SK-N-SH (cell line): ENCODE data around the gene CDCA8. TPM values are rescaled to one million over a fixed set of nuclear protein-coding genes. Genes with fewer than 3 reads are reported as not detected.
"Not testable (repeated sequence)": the region's sequence is repeated elsewhere in the genome, so short reads cannot be mapped to it uniquely, and the experiment has no call there.

ENCODE experiments used
- CTCF ChIA-PET: fragments of 300-600, 350-600 bp; formaldehyde crosslinking; extraction: SDS; loops from one replicate; lab custom pipeline; 2021; lab: Yijun Ruan, JAX
- POLR2A ChIA-PET: fragments of 350-600 bp; sonication (Branson Sonifier 250); formaldehyde crosslinking; extraction: SDS; loops from one replicate; lab custom pipeline; 2020; ENCODE audit warnings: antibody characterized with exemption, inconsistent platforms; lab: Yijun Ruan, JAX
- DNase-seq: peaks from one replicate; pipeline ENCODE4 v3.0.0; 2012
- H2AFZ ChIP-seq: fragments of 200-600 bp; sonication (generic); 2 replicates; pipeline ENCODE4 v1.8.1; 2016; ENCODE audit warnings: antibody characterized with exemption, mild to moderate bottlenecking, low read depth
- H3F3A ChIP-seq: fragments of 200-600 bp; sonication (generic); replicated peaks from 2 replicates; pipeline ENCODE3; 2016; ENCODE audit warnings: antibody characterized with exemption, mild to moderate bottlenecking; ENCODE audit not compliant: insufficient read depth
- H3K27ac ChIP-seq, 2 experiments: fragments of 200-500 bp in 1 of 2; fragments of 200-600 bp in 1 of 2; sonication (Bioruptor generic) in 1 of 2; sonication (generic), shearing (Covaris generic) in 1 of 2; 2 replicates each; pipeline versions ENCODE4 v1.5.1 to v1.6.1; 2014 to 2016; ENCODE audit warnings: low read depth in 2 of 2, inconsistent platforms in 1 of 2, low read length in 1 of 2, mild to moderate bottlenecking in 1 of 2, mixed read lengths in 1 of 2
- H3K27me3 ChIP-seq: fragments of 200-600 bp; sonication (generic), shearing (Covaris generic); 2 replicates; pipeline ENCODE4 v1.6.1; 2016; ENCODE audit warnings: mixed run types; ENCODE audit not compliant: insufficient read depth
- H3K36me3 ChIP-seq, 2 experiments: fragments of 200-500 bp in 1 of 2; fragments of 200-600 bp in 1 of 2; sonication (Bioruptor generic) in 1 of 2; sonication (generic) in 1 of 2; replicated peaks in 1 of 2; 2 replicates each; pipeline versions ENCODE3 to v1.5.1; 2014 to 2016; ENCODE audit warnings: low read length in 1 of 2, mild to moderate bottlenecking in 1 of 2; ENCODE audit not compliant: insufficient read depth in 2 of 2, control insufficient read depth in 1 of 2
- H3K4me1 ChIP-seq, 2 experiments: fragments of 200-500 bp in 1 of 2; fragments of 200-600 bp in 1 of 2; sonication (Bioruptor generic) in 1 of 2; sonication (generic), shearing (Covaris generic) in 1 of 2; 2 replicates each; pipeline versions ENCODE4 v1.5.1 to v1.6.1; 2014 to 2016; ENCODE audit warnings: low read depth in 1 of 2, low read length in 1 of 2, mixed run types in 1 of 2; ENCODE audit not compliant: insufficient read depth in 2 of 2, control insufficient read depth in 1 of 2
- H3K4me2 ChIP-seq: fragments of 200-600 bp; sonication (generic), shearing (Covaris generic); 2 replicates; pipeline ENCODE4 v1.6.1; 2017; ENCODE audit warnings: mixed run types
- H3K4me3 ChIP-seq, 2 experiments: fragments of 200-500 bp in 1 of 2; fragments of 200-600 bp in 1 of 2; sonication (Bioruptor generic) in 1 of 2; sonication (generic), shearing (Covaris generic) in 1 of 2; 2 replicates each; pipeline versions ENCODE4 v1.5.1 to v1.8.1; 2014 to 2016; ENCODE audit warnings: low read depth in 2 of 2, inconsistent platforms in 1 of 2, low read length in 1 of 2, mild to moderate bottlenecking in 1 of 2, mixed read lengths in 1 of 2, moderate library complexity in 1 of 2
- H3K79me2 ChIP-seq: fragments of 200-600 bp; sonication (generic); 2 replicates; pipeline ENCODE4 v1.8.1; 2017; ENCODE audit warnings: mild to moderate bottlenecking; ENCODE audit not compliant: insufficient read depth
- H3K9ac ChIP-seq: fragments of 200-600 bp; sonication (generic); 2 replicates; pipeline ENCODE4 v1.6.1; 2017; ENCODE audit warnings: mixed run types
- H3K9me2 ChIP-seq: fragments of 200-600 bp; sonication (generic); 2 replicates; pipeline ENCODE4 v1.6.1; 2017; ENCODE audit warnings: mixed run types
- H3K9me3 ChIP-seq: fragments of 200-600 bp; sonication (generic); 2 replicates; pipeline ENCODE4 v1.6.1; 2017; ENCODE audit warnings: mixed run types, mild to moderate bottlenecking, moderate library complexity
- H4K20me1 ChIP-seq: fragments of 200-600 bp; sonication (generic); 2 replicates; pipeline ENCODE4 v1.6.1; 2017; ENCODE audit warnings: mild to moderate bottlenecking, mixed run types; ENCODE audit not compliant: insufficient read depth
- CHD2 ChIP-seq: fragments of 150-350 bp; IDR thresholded peaks from 2 replicates; pipeline ENCODE4 v1.6.1; 2018; ENCODE audit warnings: low read length; ENCODE audit not compliant: partially characterized antibody
- EP300 ChIP-seq, 2 experiments: IDR thresholded peaks; 2 replicates each; pipeline versions ENCODE4 v1.4.0 to v1.6.1; 2012; ENCODE audit warnings: borderline replicate concordance in 1 of 2, low read depth in 1 of 2, low read length in 1 of 2
- EZH2phosphoT487 ChIP-seq: fragments of 200-600 bp; sonication (generic); IDR thresholded peaks from 2 replicates; pipeline ENCODE4 v1.6.1; 2017; ENCODE audit warnings: low read depth, mixed run types, mild to moderate bottlenecking, antibody characterized with exemption, moderate library complexity, borderline replicate concordance
- FOSL2 ChIP-seq: IDR thresholded peaks from 2 replicates; pipeline ENCODE4 v1.4.0; 2012; ENCODE audit warnings: low read depth, mild to moderate bottlenecking, moderate library complexity, borderline replicate concordance
- FOXJ3 ChIP-seq: sonication (generic); formaldehyde crosslinking; IDR thresholded peaks from 2 replicates; pipeline ENCODE4 v1.5.1; 2020; ENCODE audit warnings: mild to moderate bottlenecking, missing genetic modification reagents
- FOXM1 ChIP-seq: IDR thresholded peaks from 2 replicates; pipeline ENCODE4 v1.4.0; 2012; ENCODE audit warnings: low read depth, mild to moderate bottlenecking
- GABPA ChIP-seq: IDR thresholded peaks from 2 replicates; pipeline ENCODE4 v1.4.0; 2012; ENCODE audit warnings: low read depth, mild to moderate bottlenecking
- MEF2A ChIP-seq: IDR thresholded peaks from 2 replicates; pipeline ENCODE4 v1.4.0; 2012; ENCODE audit warnings: low read depth, borderline replicate concordance
- MXI1 ChIP-seq: IDR thresholded peaks from 2 replicates; pipeline ENCODE4 v1.6.1; 2012; ENCODE audit warnings: mild to moderate bottlenecking, low read depth, low read length, improper control_type of control experiment
- NFIC ChIP-seq: IDR thresholded peaks from 2 replicates; pipeline ENCODE4 v1.4.0; 2012; ENCODE audit warnings: borderline replicate concordance
- NRF1 ChIP-seq: IDR thresholded peaks from 2 replicates; pipeline ENCODE4 v1.6.1; 2012; ENCODE audit warnings: low read depth, mild to moderate bottlenecking, low read length
- PBX3 ChIP-seq: IDR thresholded peaks from 2 replicates; pipeline ENCODE4; 2012
- POLR2AphosphoS5 ChIP-seq: IDR thresholded peaks from 2 replicates; pipeline ENCODE4 v1.6.1; 2012; ENCODE audit warnings: low read depth, low read length
- RCOR1 ChIP-seq: fragments of 150-350 bp; IDR thresholded peaks from 2 replicates; pipeline ENCODE4 v1.6.1; 2017; ENCODE audit warnings: antibody characterized with exemption, low read length
- RXRA ChIP-seq: IDR thresholded peaks from 2 replicates; pipeline ENCODE4 v1.4.0; 2012; ENCODE audit warnings: low read depth, mild to moderate bottlenecking, borderline replicate concordance
- TAF1 ChIP-seq: IDR thresholded peaks from 2 replicates; pipeline ENCODE4 v1.6.1; 2012; ENCODE audit warnings: low read depth, mild to moderate bottlenecking, low read length, moderate library complexity, borderline replicate concordance
- WGBS: methylation state at CpG from one replicate; pipeline ENCODE4 v1.1.6; 2017; ENCODE audit warnings: low lambda C conversion rate; 5-methylcytosine and 5-hydroxymethylcytosine counted together
- polyA plus RNA-seq, 3 experiments: library from polyadenylated mRNA; depleted of rRNA; stranded (reverse); fragments of >200 nt; gene quantifications; 2 replicates each; pipeline ENCODE4 v1.2.3, GENCODE V29; 2012
- TF ChIP-seq, protein P1 (sequence below): fragments of 200-600 bp; sonication (generic); IDR thresholded peaks from 2 replicates; pipeline ENCODE4 v1.6.1; 2017; ENCODE audit warnings: antibody characterized with exemption, mild to moderate bottlenecking, moderate library complexity
- TF ChIP-seq, protein P2 (sequence below): IDR thresholded peaks from 2 replicates; pipeline ENCODE4 v1.6.1; 2012; ENCODE audit warnings: mild to moderate bottlenecking, low read depth, low read length, moderate library complexity

CDCA8 gene
- polyA plus RNA-seq, 1 of the 3 experiments (the other 2 are of a cell fraction) = 22.9 TPM

- H3K36me3 ChIP-seq, DNase-seq, H3K9me2 ChIP-seq, H3K4me1 ChIP-seq, CTCF ChIA-PET, H3K79me2 ChIP-seq, H4K20me1 ChIP-seq, H3K4me3 ChIP-seq, H3K9ac ChIP-seq, H2AFZ ChIP-seq, H3K27me3 ChIP-seq, H3F3A ChIP-seq, H3K9me3 ChIP-seq, H3K4me2 ChIP-seq, POLR2A ChIA-PET, H3K27ac ChIP-seq: not testable (repeated sequence)
- WGBS = 53% methylated on average over 7 of the region's 7 CpGs
Observed at GRCh38 chr1:37737975-37738374, 45.7 kb downstream of the CDCA8 start.

DNA sequence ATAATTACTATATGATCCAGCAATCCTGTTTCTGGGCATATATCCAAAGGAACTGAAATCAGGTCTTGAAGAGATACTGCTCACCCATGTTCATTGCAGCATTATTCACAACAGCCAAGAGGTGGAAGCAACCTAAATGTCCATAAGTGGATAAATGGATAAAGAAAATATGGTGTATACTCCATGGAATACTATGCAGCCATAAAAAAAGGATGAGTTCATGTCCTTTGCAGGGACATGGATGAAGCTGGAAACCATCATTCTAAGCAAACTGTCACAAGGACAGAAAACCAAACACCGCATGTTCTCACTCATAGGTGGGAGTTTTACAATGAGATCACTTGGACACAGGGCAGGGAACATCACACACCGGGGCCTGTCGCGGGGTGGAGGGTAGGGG, 46.3 kb downstream of the CDCA8 start:
- H3F3A ChIP-seq, H3K9me2 ChIP-seq, H3K4me1 ChIP-seq, H3K9me3 ChIP-seq, H3K4me2 ChIP-seq, H4K20me1 ChIP-seq, CTCF ChIA-PET, H3K4me3 ChIP-seq, POLR2A ChIA-PET, H2AFZ ChIP-seq, H3K9ac ChIP-seq, DNase-seq, H3K27ac ChIP-seq, H3K27me3 ChIP-seq, H3K79me2 ChIP-seq, H3K36me3 ChIP-seq: not testable (repeated sequence)
- WGBS = 69% methylated on average over 4 of the region's 4 CpGs

DNA sequence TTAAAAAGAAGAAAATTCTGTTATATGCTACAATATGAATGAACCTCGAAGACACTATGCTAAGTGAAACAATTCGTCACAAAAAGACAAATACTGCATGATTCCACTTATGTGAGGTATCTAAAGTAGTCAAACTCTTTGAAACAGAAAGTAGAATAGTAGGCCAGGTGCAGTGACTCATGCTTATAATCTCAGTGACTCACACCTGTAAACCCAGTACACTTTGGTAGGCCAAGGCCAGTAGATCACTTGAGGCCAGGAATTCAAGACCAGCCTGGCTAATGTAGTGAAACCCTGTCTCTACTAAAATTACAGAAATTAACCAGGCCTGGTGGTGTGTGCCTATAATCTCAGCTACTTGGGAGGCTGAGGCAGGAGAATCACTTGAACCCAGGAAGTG, 46.9 kb downstream of the CDCA8 start:
- Histone ChIP-seq H2AFZ (no peak overlapping the region), H3K4me3 (no peak overlapping the region), H3K4me2 (no peak overlapping the region), H3K9ac (no peak overlapping the region), H3K9me3 (no peaks in the 10 kb centered on the region), H3K36me3 (no peaks in the 10 kb centered on the region), H4K20me1 (no peaks in the 10 kb centered on the region), H3F3A (no peaks in the 10 kb centered on the region), H3K4me1 (no peaks in the 10 kb centered on the region), H3K27ac (no peak overlapping the region), H3K9me2 (no peaks in the 10 kb centered on the region), H3K27me3 (no peaks in the 10 kb centered on the region), H3K79me2 (no peaks in the 10 kb centered on the region)
- ChIA-PET POLR2A (no interaction called here), CTCF (no interaction called here)
- 91% methylated on average over 2 of the region's 2 CpGs for WGBS
- no peak for DNase-seq
- no peak for TF ChIP-seq TAF1
- no peak for TF ChIP-seq NFIC
- TF ChIP-seq MXI1 = no peak
- TF ChIP-seq, protein P1, sequence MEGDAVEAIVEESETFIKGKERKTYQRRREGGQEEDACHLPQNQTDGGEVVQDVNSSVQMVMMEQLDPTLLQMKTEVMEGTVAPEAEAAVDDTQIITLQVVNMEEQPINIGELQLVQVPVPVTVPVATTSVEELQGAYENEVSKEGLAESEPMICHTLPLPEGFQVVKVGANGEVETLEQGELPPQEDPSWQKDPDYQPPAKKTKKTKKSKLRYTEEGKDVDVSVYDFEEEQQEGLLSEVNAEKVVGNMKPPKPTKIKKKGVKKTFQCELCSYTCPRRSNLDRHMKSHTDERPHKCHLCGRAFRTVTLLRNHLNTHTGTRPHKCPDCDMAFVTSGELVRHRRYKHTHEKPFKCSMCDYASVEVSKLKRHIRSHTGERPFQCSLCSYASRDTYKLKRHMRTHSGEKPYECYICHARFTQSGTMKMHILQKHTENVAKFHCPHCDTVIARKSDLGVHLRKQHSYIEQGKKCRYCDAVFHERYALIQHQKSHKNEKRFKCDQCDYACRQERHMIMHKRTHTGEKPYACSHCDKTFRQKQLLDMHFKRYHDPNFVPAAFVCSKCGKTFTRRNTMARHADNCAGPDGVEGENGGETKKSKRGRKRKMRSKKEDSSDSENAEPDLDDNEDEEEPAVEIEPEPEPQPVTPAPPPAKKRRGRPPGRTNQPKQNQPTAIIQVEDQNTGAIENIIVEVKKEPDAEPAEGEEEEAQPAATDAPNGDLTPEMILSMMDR = no peak
- no peak for TF ChIP-seq POLR2AphosphoS5
- TF ChIP-seq PBX3 = no peak
- no peak for TF ChIP-seq NRF1
- no peak for TF ChIP-seq GABPA
- TF ChIP-seq, protein P2, sequence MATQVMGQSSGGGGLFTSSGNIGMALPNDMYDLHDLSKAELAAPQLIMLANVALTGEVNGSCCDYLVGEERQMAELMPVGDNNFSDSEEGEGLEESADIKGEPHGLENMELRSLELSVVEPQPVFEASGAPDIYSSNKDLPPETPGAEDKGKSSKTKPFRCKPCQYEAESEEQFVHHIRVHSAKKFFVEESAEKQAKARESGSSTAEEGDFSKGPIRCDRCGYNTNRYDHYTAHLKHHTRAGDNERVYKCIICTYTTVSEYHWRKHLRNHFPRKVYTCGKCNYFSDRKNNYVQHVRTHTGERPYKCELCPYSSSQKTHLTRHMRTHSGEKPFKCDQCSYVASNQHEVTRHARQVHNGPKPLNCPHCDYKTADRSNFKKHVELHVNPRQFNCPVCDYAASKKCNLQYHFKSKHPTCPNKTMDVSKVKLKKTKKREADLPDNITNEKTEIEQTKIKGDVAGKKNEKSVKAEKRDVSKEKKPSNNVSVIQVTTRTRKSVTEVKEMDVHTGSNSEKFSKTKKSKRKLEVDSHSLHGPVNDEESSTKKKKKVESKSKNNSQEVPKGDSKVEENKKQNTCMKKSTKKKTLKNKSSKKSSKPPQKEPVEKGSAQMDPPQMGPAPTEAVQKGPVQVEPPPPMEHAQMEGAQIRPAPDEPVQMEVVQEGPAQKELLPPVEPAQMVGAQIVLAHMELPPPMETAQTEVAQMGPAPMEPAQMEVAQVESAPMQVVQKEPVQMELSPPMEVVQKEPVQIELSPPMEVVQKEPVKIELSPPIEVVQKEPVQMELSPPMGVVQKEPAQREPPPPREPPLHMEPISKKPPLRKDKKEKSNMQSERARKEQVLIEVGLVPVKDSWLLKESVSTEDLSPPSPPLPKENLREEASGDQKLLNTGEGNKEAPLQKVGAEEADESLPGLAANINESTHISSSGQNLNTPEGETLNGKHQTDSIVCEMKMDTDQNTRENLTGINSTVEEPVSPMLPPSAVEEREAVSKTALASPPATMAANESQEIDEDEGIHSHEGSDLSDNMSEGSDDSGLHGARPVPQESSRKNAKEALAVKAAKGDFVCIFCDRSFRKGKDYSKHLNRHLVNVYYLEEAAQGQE = no peak
- no peak for TF ChIP-seq EP300 (IDR thresholded peaks at IDR 0.05; ENCODE audit: borderline replicate concordance in 1 of 2, low read depth in 1 of 2, low read length in 1 of 2)
- TF ChIP-seq FOXM1 = no peak
- TF ChIP-seq CHD2 = no peak
- TF ChIP-seq MEF2A = no peak
- TF ChIP-seq FOXJ3 (CRISPR knock-in tag) = no peak
- TF ChIP-seq EZH2phosphoT487 = no peak
- no peak for TF ChIP-seq RXRA
- no peak for TF ChIP-seq FOSL2
- TF ChIP-seq RCOR1 = no peak
